Left ventricle myocardium inferior (tissue), 1 donor: Measurements from ENCODE around the gene CTSF. TPM values are rescaled to one million over a fixed set of nuclear protein-coding genes. Genes with fewer than 3 reads are reported as not detected.

Experiments
- DNase-seq: peaks from one replicate; pipeline ENCODE4 v3.0.0-alpha.2; 2020
- H3K27ac ChIP-seq: fragments of 200-600 bp; replicated peaks from 2 replicates; pipeline ENCODE4 v1.8.0; 2021
- H3K27me3 ChIP-seq: fragments of 200-600 bp; 2 replicates; pipeline ENCODE4 v1.8.0; 2021; ENCODE audit warnings: low read depth
- H3K36me3 ChIP-seq: fragments of 200-600 bp; 2 replicates; pipeline ENCODE4 v1.8.0; 2021
- H3K4me1 ChIP-seq: fragments of 200-600 bp; 2 replicates; pipeline ENCODE4 v1.8.0; 2021
- H3K4me3 ChIP-seq: fragments of 200-600 bp; 2 replicates; pipeline ENCODE4 v1.8.0; 2021; ENCODE audit warnings: mild to moderate bottlenecking, moderate library complexity
- H3K9me3 ChIP-seq: fragments of 200-600 bp; replicated peaks from 2 replicates; pipeline ENCODE4 v1.8.0; 2021
- CTCF ChIP-seq: fragments of 200-600 bp; IDR thresholded peaks from 2 replicates; pipeline ENCODE4 v1.8.0; 2021; ENCODE audit warnings: antibody characterized with exemption, mild to moderate bottlenecking, borderline replicate concordance
- intact Hi-C: fragments of 100-400 bp; cut with micrococcal nuclease; formaldehyde crosslinking; loops from one replicate; pipeline ENCODE4 v1.11.0; 2022
- long read RNA-seq: library from polyadenylated mRNA; unstranded; transcript quantifications from one replicate; pipeline ENCODE4 v2.0.0, GENCODE V29; 2021
- total RNA-seq: library from RNA; stranded (reverse); fragmentation: NEBNext Ultra II Directional; extraction: Animal tissue kit (Norgen Biotek cat#: 25700); gene quantifications from one replicate; pipeline ENCODE4 v1.2.1, GENCODE V29; 2021
- donor health status: DM: no; HTN: yes; CAD: no; lungs with severe emphysema.

Gene CTSF
- 48.6 TPM for total RNA-seq
- long read RNA-seq, transcript CTSF-201 (13 exons, 2,035 nt), result major isoform, 169 of 211 reads
- long read RNA-seq, partial matches to known transcripts, result 22 of 211 reads
- long read RNA-seq, other reads (novel, unspliced or antisense), result 19 of 211 reads

GRCh38 chr11:66568124-66568916 is at the start of gene CTSF:
Gene CTSF, minus strand, starts transcription at chr11:66568606. Its CDS starts 120 bp downstream, at chr11:66568486.
- Histone ChIP-seq H3K4me1 (peaks cover 17% of the 10 kb centered on the region), H3K9me3 (no peaks in the 10 kb centered on the region), H3K4me3 (peak within 1 kb of the TSS; percentile 82), H3K27ac (peak within 1 kb of the TSS; percentile 64), H3K36me3 (peaks cover 3% of the 10 kb centered on the region), H3K27me3 (no peaks in the 10 kb centered on the region)
- DNase-seq, result peak; percentile 89
- no peak for TF ChIP-seq CTCF
- intact Hi-C loops, result no loop called here

GRCh38 chr11:66617155-66617834 is 48.9 kb upstream of the CTSF start:
- intact Hi-C loops, result no loop called here
- H3K27me3 ChIP-seq, result no peaks in the 10 kb centered on the region
- H3K4me1 ChIP-seq, result peaks cover 72% of the 10 kb centered on the region
- DNase-seq, result peak; percentile 80
- H3K9me3 ChIP-seq, result no peaks in the 10 kb centered on the region
- H3K4me3 ChIP-seq, result peak overlapping the region; percentile 73
- no peak for TF ChIP-seq CTCF
- H3K36me3 ChIP-seq, result no peaks in the 10 kb centered on the region
- H3K27ac ChIP-seq, result peak overlapping the region; percentile 93

- intact Hi-C loops, result no loop called here
Observed at GRCh38 chr11:66616379-66617154, 48.2 kb upstream of the CTSF start, which contains the start of gene RBM14. Gene RBM14, plus strand, starts transcription at chr11:66616630. Its CDS starts 91 bp downstream, at chr11:66616721.

GRCh38 chr11:66614073-66614472 is 45.7 kb upstream of the CTSF start:
- Histone ChIP-seq H3K4me1 (peaks cover 39% of the 10 kb centered on the region), H3K27ac (no peak overlapping the region), H3K4me3 (no peak overlapping the region), H3K36me3 (no peaks in the 10 kb centered on the region), H3K9me3 (no peaks in the 10 kb centered on the region), H3K27me3 (no peaks in the 10 kb centered on the region)
- no peak for DNase-seq
- no peak for TF ChIP-seq CTCF
- intact Hi-C loops, result no loop called here

More at GRCh38 chr11:66616379-66617154, 48.2 kb upstream of the CTSF start, which contains the start of gene RBM14:
- no peaks in the 10 kb centered on the region for H3K36me3 ChIP-seq
- TF ChIP-seq CTCF, result no peak
- peak within 1 kb of the TSS; percentile 73 for H3K4me3 ChIP-seq
- DNase-seq, result peak; percentile 98
- peaks cover 64% of the 10 kb centered on the region for H3K4me1 ChIP-seq
- no peaks in the 10 kb centered on the region for H3K9me3 ChIP-seq
- no peaks in the 10 kb centered on the region for H3K27me3 ChIP-seq
- H3K27ac ChIP-seq, result peak within 1 kb of the TSS; percentile 93

GRCh38 chr11:66612458-66612857 is 44.1 kb upstream of the CTSF start:
- H3K9me3 ChIP-seq, result no peaks in the 10 kb centered on the region

More at GRCh38 chr11:66612458-66612857, 44.1 kb upstream of the CTSF start:
- Histone ChIP-seq H3K27ac (no peak overlapping the region), H3K27me3 (no peaks in the 10 kb centered on the region), H3K4me1 (peaks cover 29% of the 10 kb centered on the region), H3K4me3 (no peak overlapping the region), H3K36me3 (no peaks in the 10 kb centered on the region)
- DNase-seq, result no peak
- no peak for TF ChIP-seq CTCF
- intact Hi-C loops, result no loop called here
